H9 (cell line): Measurements from ENCODE around the gene AP3S1. TPM values are rescaled to one million over a fixed set of nuclear protein-coding genes. Genes with fewer than 3 reads are reported as not detected.
A peak's percentile ranks its signal among the peaks of the same experiment; 100 is the strongest.

Source experiments
- DNase-seq: peaks from one replicate; pipeline ENCODE4 v3.0.0-alpha.2; 2017
- H2AFZ ChIP-seq: one replicate; pipeline ENCODE4 v1.6.1; 2013; ENCODE audit warnings: mild to moderate bottlenecking, low read length, control low read depth, moderate library complexity
- H2AK5ac ChIP-seq: 2 replicates; pipeline ENCODE4 v1.6.1; 2013; ENCODE audit warnings: low read length, control low read depth, mixed read lengths; ENCODE audit not compliant: insufficient read length
- H2BK120ac ChIP-seq: one replicate; pipeline ENCODE4 v1.6.1; 2013; ENCODE audit warnings: low read depth, mild to moderate bottlenecking, low read length, control low read depth, inconsistent platforms; ENCODE audit not compliant: poor library complexity, severe bottlenecking
- H2BK12ac ChIP-seq: 2 replicates; pipeline ENCODE4 v1.6.1; 2013; ENCODE audit warnings: low read length, control low read depth, mixed read lengths, low read depth; ENCODE audit not compliant: insufficient read length
- H2BK15ac ChIP-seq: 2 replicates; pipeline ENCODE4 v1.6.1; 2013; ENCODE audit warnings: low read depth, low read length, control low read depth
- H2BK20ac ChIP-seq: one replicate; pipeline ENCODE4 v1.6.1; 2013; ENCODE audit warnings: low read depth, mild to moderate bottlenecking, low read length, control low read depth, inconsistent platforms; ENCODE audit not compliant: poor library complexity, severe bottlenecking
- H2BK5ac ChIP-seq: 2 replicates; pipeline ENCODE4 v1.6.1; 2013; ENCODE audit warnings: low read length, control low read depth, mixed read lengths; ENCODE audit not compliant: insufficient read length
- H3K14ac ChIP-seq: 2 replicates; pipeline ENCODE4 v1.6.1; 2013; ENCODE audit warnings: low read length, control low read depth; ENCODE audit not compliant: insufficient read depth
- H3K18ac ChIP-seq: 2 replicates; pipeline ENCODE4 v1.6.1; 2013; ENCODE audit warnings: low read depth, mild to moderate bottlenecking, mixed read lengths, low read length, control low read depth; ENCODE audit not compliant: insufficient read length
- H3K23ac ChIP-seq: 2 replicates; pipeline ENCODE4 v1.6.1; 2013; ENCODE audit warnings: low read length, control low read depth, mixed read lengths, low read depth; ENCODE audit not compliant: insufficient read length
- H3K23me2 ChIP-seq: 2 replicates; pipeline ENCODE4 v1.6.1; 2013; ENCODE audit warnings: low read depth, mild to moderate bottlenecking, mixed read lengths, low read length, control low read depth; ENCODE audit not compliant: insufficient read length, poor library complexity, severe bottlenecking
- H3K27ac ChIP-seq: 2 replicates; pipeline ENCODE4 v1.5.1; 2013; ENCODE audit warnings: low read length, control low read depth, mixed read lengths, low read depth; ENCODE audit not compliant: insufficient read length
- H3K27me3 ChIP-seq: 2 replicates; pipeline ENCODE4 v1.6.1; 2013; ENCODE audit warnings: low read length, control low read depth, inconsistent platforms; ENCODE audit not compliant: insufficient read depth
- H3K4ac ChIP-seq: 2 replicates; pipeline ENCODE4 v1.6.1; 2013; ENCODE audit warnings: low read depth, mild to moderate bottlenecking, control low read depth, inconsistent platforms, low read length, moderate library complexity
- H3K4me1 ChIP-seq: 2 replicates; pipeline ENCODE4 v1.6.1; 2013; ENCODE audit warnings: low read length, control low read depth, inconsistent platforms; ENCODE audit not compliant: insufficient read depth
- H3K4me2 ChIP-seq: 2 replicates; pipeline ENCODE4 v1.6.1; 2013; ENCODE audit warnings: low read length, control low read depth, mixed read lengths; ENCODE audit not compliant: insufficient read length, insufficient read depth
- H3K56ac ChIP-seq: 2 replicates; pipeline ENCODE4 v1.6.1; 2013; ENCODE audit warnings: low read depth, mild to moderate bottlenecking, mixed read lengths, low read length, control low read depth; ENCODE audit not compliant: insufficient read length
- H3K79me1 ChIP-seq: 2 replicates; pipeline ENCODE4 v1.6.1; 2013; ENCODE audit warnings: low read depth, mild to moderate bottlenecking, moderate library complexity, low read length, control low read depth, inconsistent platforms; ENCODE audit not compliant: insufficient read depth, poor library complexity, severe bottlenecking
- H3K79me2 ChIP-seq: 2 replicates; pipeline ENCODE4 v1.6.1; 2013; ENCODE audit warnings: low read length, control low read depth, inconsistent platforms; ENCODE audit not compliant: insufficient read depth
- H3K9ac ChIP-seq: 2 replicates; pipeline ENCODE4 v1.6.1; 2013; ENCODE audit warnings: low read length, control low read depth, mixed read lengths; ENCODE audit not compliant: insufficient read length; ENCODE audit errors: extremely low read depth
- H3K9me3 ChIP-seq: one replicate; pipeline ENCODE4 v1.6.1; 2013; ENCODE audit warnings: low read depth, low read length, inconsistent platforms; ENCODE audit not compliant: control insufficient read depth
- H3T11ph ChIP-seq: one replicate; pipeline ENCODE4 v1.6.1; 2013; ENCODE audit warnings: mild to moderate bottlenecking, low read length, control low read depth, inconsistent platforms
- H4K20me1 ChIP-seq: one replicate; pipeline ENCODE4 v1.6.1; 2013; ENCODE audit not compliant: control insufficient read depth, insufficient read length, insufficient read depth
- H4K5ac ChIP-seq: 2 replicates; pipeline ENCODE4 v1.6.1; 2013; ENCODE audit warnings: low read depth, mild to moderate bottlenecking, mixed read lengths, low read length, control low read depth; ENCODE audit not compliant: insufficient read length
- H4K8ac ChIP-seq: replicated peaks from 2 replicates; pipeline ENCODE4 v1.6.1; 2013; ENCODE audit warnings: low read length, control low read depth, mixed read lengths, low read depth; ENCODE audit not compliant: insufficient read length
- H4K91ac ChIP-seq: 2 replicates; pipeline ENCODE4 v1.6.1; 2013; ENCODE audit warnings: low read depth, mild to moderate bottlenecking, moderate library complexity, mixed read lengths, low read length, control low read depth; ENCODE audit not compliant: insufficient read length
- H3K27ac Mint-ChIP-seq, 3 experiments: 2 replicates in 2 of 3; 3 replicates in 1 of 3; pipeline ENCODE4 v1.8.0; 2020 to 2021; ENCODE audit warnings: mixed read lengths in 3 of 3, mild to moderate bottlenecking in 1 of 3, moderate library complexity in 1 of 3
- H3K27me3 Mint-ChIP-seq: 2 replicates; pipeline ENCODE4 v1.8.0; 2021; ENCODE audit warnings: low read depth, mild to moderate bottlenecking, moderate library complexity, mixed read lengths
- H3K36me3 Mint-ChIP-seq, 3 experiments: 2 replicates in 2 of 3; 3 replicates in 1 of 3; pipeline ENCODE4 v1.8.0; 2020 to 2021; ENCODE audit warnings: low read depth in 3 of 3, mixed read lengths in 3 of 3; ENCODE audit not compliant: insufficient read depth in 1 of 3
- H3K4me1 Mint-ChIP-seq, 2 experiments: 2 replicates each; pipeline ENCODE4 v1.8.0; 2020; ENCODE audit warnings: mixed read lengths in 2 of 2
- H3K4me3 Mint-ChIP-seq, 2 experiments: 2 replicates in 1 of 2; 3 replicates in 1 of 2; pipeline ENCODE4 v1.8.0; 2020 to 2021; ENCODE audit warnings: mild to moderate bottlenecking in 2 of 2, mixed read lengths in 2 of 2, moderate library complexity in 1 of 2
- H3K9me3 Mint-ChIP-seq, 2 experiments: 2 replicates in 1 of 2; 3 replicates in 1 of 2; pipeline ENCODE4 v1.8.0; 2020; ENCODE audit warnings: mild to moderate bottlenecking in 2 of 2, mixed read lengths in 2 of 2, moderate library complexity in 1 of 2
- WGBS: extraction: QIAGEN DNeasy Blood & Tissue Kit; methylation state at CpG from one replicate; pipeline ENCODE4 v1.1.7; 2013; ENCODE audit warnings: missing lambda C conversion rate, low lambda C conversion rate, mixed read lengths; ENCODE audit not compliant: insufficient read length; ENCODE audit errors: extremely low coverage; 5-methylcytosine and 5-hydroxymethylcytosine counted together
- total RNA-seq: library from RNA; stranded (reverse); gene quantifications from 2 replicates; pipeline ENCODE4 v1.2.1, GENCODE V29; 2021
- TF ChIP-seq, protein P1 (sequence below): fragments of 200-600 bp; sonication (generic); conservative IDR thresholded peaks from 3 replicates; pipeline ENCODE4 v1.8.0; 2021; ENCODE audit warnings: antibody characterized with exemption, mild to moderate bottlenecking

The AP3S1 gene
- total RNA-seq, 1 experiment from 2014 or later = 78.4 TPM

DNA sequence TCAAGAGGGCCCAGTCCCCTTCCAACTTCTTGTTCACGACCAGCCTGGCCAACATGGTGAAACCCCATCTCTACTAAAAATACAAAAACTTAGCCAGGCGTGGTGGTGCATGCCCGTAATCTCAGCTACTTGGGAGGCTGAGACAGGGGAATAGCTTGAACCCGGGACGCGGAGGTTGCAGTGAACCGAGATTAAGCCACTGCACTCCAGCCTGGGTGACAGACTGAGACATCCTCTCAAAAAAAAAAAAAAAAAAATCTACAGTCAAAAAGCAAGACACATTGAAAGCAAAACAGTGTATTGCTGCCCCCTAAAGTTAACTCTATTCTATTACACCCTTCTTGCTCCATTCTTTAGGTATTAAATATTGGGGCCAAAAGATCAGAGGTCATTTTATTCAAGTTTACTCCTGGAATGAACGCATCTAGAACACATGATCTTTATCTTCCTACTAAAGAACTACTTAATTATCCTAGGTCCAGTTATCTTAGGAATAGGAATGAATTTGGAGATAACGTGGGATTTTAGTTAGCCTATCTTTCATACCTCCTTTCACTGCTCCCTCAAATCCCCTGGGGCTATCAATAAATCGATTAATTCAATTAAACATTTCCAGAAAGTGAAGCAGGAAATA, 2.7 kb upstream of the AP3S1 start:
- H3K14ac ChIP-seq = no peak overlapping the region
- H4K5ac ChIP-seq = no peak overlapping the region
- peak overlapping the region; percentile 6 for H3K4me2 ChIP-seq
- no peak overlapping the region for H2AFZ ChIP-seq
- H3K56ac ChIP-seq = no peak overlapping the region
- Mint-ChIP-seq H3K4me1 (peaks cover 20 to 26% of the 10 kb centered on the region in 2 experiments), H3K9me3 (no peaks in the 10 kb centered on the region), H3K27me3 (no peaks in the 10 kb centered on the region), H3K36me3 (peaks cover 14 to 38% (median 36%) of the 10 kb centered on the region in 3 experiments; a peak in 6 of 7 replicates), H3K4me3 (peak overlapping the region; percentile 96 to 97), H3K27ac (no peak overlapping the region)
- H3K23ac ChIP-seq = no peak overlapping the region
- no peak overlapping the region for H2BK20ac ChIP-seq
- no peak overlapping the region for H4K91ac ChIP-seq
- no peak for DNase-seq
- no peak overlapping the region for H2AK5ac ChIP-seq
- no peak overlapping the region for H3T11ph ChIP-seq
- no peak overlapping the region for H2BK5ac ChIP-seq
- H3K27ac ChIP-seq = no peak overlapping the region
- H3K9ac ChIP-seq = no peak overlapping the region
- H2BK15ac ChIP-seq = no peak overlapping the region
- no peak overlapping the region for H3K18ac ChIP-seq
- H4K20me1 ChIP-seq = no peaks in the 10 kb centered on the region
- H3K23me2 ChIP-seq = peaks cover 8% of the 10 kb centered on the region
- peaks cover 9% of the 10 kb centered on the region; the same call in 1 of the 2 replicates for H3K79me2 ChIP-seq
- no peaks in the 10 kb centered on the region for H3K9me3 ChIP-seq
- H3K27me3 ChIP-seq = no peaks in the 10 kb centered on the region
- H3K79me1 ChIP-seq = peaks cover 10% of the 10 kb centered on the region
- TF ChIP-seq, protein P1, sequence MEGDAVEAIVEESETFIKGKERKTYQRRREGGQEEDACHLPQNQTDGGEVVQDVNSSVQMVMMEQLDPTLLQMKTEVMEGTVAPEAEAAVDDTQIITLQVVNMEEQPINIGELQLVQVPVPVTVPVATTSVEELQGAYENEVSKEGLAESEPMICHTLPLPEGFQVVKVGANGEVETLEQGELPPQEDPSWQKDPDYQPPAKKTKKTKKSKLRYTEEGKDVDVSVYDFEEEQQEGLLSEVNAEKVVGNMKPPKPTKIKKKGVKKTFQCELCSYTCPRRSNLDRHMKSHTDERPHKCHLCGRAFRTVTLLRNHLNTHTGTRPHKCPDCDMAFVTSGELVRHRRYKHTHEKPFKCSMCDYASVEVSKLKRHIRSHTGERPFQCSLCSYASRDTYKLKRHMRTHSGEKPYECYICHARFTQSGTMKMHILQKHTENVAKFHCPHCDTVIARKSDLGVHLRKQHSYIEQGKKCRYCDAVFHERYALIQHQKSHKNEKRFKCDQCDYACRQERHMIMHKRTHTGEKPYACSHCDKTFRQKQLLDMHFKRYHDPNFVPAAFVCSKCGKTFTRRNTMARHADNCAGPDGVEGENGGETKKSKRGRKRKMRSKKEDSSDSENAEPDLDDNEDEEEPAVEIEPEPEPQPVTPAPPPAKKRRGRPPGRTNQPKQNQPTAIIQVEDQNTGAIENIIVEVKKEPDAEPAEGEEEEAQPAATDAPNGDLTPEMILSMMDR = peak; percentile 70
- H4K8ac ChIP-seq = no peak overlapping the region
- H3K4me1 ChIP-seq = no peaks in the 10 kb centered on the region
- H2BK120ac ChIP-seq = no peak overlapping the region
- no peak overlapping the region for H3K4ac ChIP-seq
- WGBS = no CpG with 5 or more reads among the region's 10 CpGs
- no peak overlapping the region for H2BK12ac ChIP-seq
